Mononuclear cell (primary cell): ENCODE results near the gene CARMIL1. TPM values are rescaled to one million over a fixed set of nuclear protein-coding genes. Genes with fewer than 3 reads are reported as not detected.

ENCODE experiments used
- H3K27me3 ChIP-seq: 2 replicates; pipeline ENCODE4 v1.6.0; 2011; ENCODE audit warnings: low read length, control low read depth; ENCODE audit not compliant: insufficient read depth
- H3K4me1 ChIP-seq: 2 replicates; pipeline ENCODE4 v1.5.1; 2011; ENCODE audit warnings: mild to moderate bottlenecking, low read length, control low read depth; ENCODE audit not compliant: insufficient read depth
- H3K4me3 ChIP-seq: 2 replicates; pipeline ENCODE4 v1.5.1; 2011; ENCODE audit warnings: mild to moderate bottlenecking, low read length, moderate library complexity
- H3K9me3 ChIP-seq: 2 replicates; pipeline ENCODE4 v1.5.1; 2011; ENCODE audit warnings: low read depth, mild to moderate bottlenecking, control low read depth, low read length
- total RNA-seq: library from RNA; depleted of rRNA; stranded (reverse); fragments of >200 nt; gene quantifications from one replicate; pipeline ENCODE4 v1.2.3, GENCODE V29; 2012

The CARMIL1 gene
- total RNA-seq, 1 donor, result 3.1 TPM

DNA sequence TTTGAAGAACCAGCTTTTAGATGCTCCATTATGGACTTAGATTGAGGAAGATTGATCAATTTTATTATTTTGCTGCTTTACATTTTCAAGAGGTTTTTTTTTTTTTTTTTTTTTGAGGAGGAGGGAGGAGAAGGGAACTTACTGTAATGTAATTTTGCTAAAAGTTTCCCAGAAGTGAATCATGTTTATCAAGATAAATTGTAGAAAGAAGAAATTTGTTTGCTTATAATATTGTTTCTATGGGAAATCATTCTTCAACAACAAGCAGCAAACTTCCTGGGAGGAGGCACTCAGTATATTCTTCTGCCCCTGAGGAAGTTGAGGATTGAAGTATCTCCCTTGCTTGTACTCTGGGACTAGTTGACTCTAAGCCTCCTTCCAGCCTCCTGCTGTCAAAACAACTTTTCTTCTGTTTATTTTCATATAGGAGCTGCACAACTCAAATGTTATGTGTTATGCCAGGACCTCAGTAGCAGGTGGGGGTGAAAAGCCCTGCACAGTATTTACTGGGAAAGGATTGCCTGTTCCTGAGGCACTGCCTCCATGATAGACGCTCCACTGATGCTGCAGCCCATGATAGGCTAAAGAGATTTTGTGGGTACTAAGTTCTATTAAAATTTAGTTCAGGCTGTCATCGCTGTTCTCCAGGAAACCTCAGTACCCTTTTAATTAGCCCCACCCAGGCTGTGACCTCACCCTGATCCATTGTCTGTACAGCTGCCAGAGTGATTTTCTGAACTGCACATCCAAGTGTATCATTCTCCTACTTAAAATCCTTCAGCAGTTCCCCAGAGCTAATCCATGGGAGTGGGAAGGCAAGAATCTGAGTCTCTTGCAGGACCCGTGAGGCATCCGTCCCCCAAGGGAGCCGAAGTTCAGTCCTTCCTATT, 51.9 kb downstream of the CARMIL1 start:
- no peaks in the 10 kb centered on the region for H3K27me3 ChIP-seq
- H3K4me3 ChIP-seq, result no peak overlapping the region
- peaks cover 24% of the 10 kb centered on the region for H3K4me1 ChIP-seq
- no peaks in the 10 kb centered on the region for H3K9me3 ChIP-seq

GRCh38 chr6:25332165-25332564, 53.0 kb downstream of the CARMIL1 start:
- peaks cover 24% of the 10 kb centered on the region for H3K4me1 ChIP-seq
- H3K4me3 ChIP-seq, result no peak overlapping the region
- no peaks in the 10 kb centered on the region for H3K9me3 ChIP-seq
- H3K27me3 ChIP-seq, result no peaks in the 10 kb centered on the region

GRCh38 chr6:25332655-25333071, 53.5 kb downstream of the CARMIL1 start:
- no peaks in the 10 kb centered on the region for H3K9me3 ChIP-seq
- H3K27me3 ChIP-seq, result no peaks in the 10 kb centered on the region
- H3K4me3 ChIP-seq, result no peak overlapping the region

DNA sequence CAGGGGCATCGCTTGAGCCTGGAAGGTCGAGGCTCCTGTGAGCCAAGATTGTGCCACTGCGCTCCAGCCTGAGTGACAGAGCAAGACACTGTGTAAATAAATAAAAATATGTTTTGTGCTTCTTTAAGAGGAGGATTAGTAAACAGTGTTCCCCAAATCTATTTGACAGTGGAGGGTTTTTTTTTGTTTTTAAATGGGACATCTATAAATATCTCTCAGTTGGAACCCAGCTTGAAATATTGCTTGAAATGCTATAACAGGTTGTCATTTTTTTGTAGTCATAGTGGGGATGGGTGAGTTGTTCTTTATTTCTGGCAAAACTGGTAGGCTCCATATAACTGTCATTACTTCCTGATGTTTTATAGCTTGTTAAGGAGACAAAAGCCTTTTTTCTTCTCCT, 54.3 kb downstream of the CARMIL1 start:
- Histone ChIP-seq H3K27me3 (no peaks in the 10 kb centered on the region), H3K9me3 (no peaks in the 10 kb centered on the region), H3K4me3 (no peak overlapping the region), H3K4me1 (peaks cover 24% of the 10 kb centered on the region)

More at GRCh38 chr6:25332655-25333071, 53.5 kb downstream of the CARMIL1 start:
- peaks cover 24% of the 10 kb centered on the region for H3K4me1 ChIP-seq

DNA sequence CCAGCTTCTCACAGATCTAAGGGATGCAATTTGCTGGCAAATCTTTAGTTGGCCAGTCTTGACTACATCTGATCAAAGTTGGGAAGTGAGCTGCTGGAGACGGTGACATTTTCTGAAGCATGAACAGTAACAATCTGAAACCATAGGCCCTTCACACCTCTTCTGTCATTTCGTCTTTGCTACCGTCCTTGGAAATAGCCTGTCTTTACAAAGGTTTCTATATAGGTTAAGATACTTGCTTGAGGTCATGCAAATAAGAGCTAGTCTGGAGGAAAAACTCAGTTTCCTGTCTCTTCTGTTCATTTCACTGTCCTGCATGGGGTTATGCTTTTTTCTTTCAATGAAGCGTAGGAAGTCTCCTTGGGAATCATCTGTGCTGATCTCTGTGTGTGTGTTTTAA, 55.6 kb downstream of the CARMIL1 start:
- H3K9me3 ChIP-seq, result no peaks in the 10 kb centered on the region
- H3K4me3 ChIP-seq, result no peak overlapping the region
- H3K4me1 ChIP-seq, result peaks cover 18% of the 10 kb centered on the region
- H3K27me3 ChIP-seq, result no peaks in the 10 kb centered on the region

DNA sequence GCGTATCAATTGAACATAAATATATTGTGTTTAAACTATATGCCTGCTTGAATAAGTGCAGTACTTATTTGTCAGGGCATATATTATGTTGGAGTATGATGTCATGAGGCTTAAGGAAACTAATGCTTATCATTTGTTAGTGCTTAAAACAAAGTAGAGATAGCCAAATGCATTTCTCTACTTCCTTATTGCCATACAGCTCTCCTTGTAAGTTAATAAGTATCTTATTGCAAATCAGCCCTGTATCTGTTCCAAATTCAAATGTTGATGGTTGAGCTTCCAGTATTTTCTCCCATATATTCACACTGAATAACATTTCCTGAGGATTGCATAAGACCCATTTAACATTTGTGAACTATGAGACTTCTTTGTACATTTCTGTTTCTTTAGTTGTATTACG, 57.8 kb downstream of the CARMIL1 start:
- no peak overlapping the region for H3K4me3 ChIP-seq
- H3K27me3 ChIP-seq, result no peaks in the 10 kb centered on the region
- peaks cover 11% of the 10 kb centered on the region for H3K4me1 ChIP-seq
- no peaks in the 10 kb centered on the region for H3K9me3 ChIP-seq

GRCh38 chr6:25337431-25337830, 58.3 kb downstream of the CARMIL1 start:
- no peaks in the 10 kb centered on the region for H3K27me3 ChIP-seq
- H3K4me1 ChIP-seq, result peaks cover 6% of the 10 kb centered on the region
- no peak overlapping the region for H3K4me3 ChIP-seq
- H3K9me3 ChIP-seq, result no peaks in the 10 kb centered on the region

- Histone ChIP-seq H3K9me3 (no peaks in the 10 kb centered on the region), H3K27me3 (no peaks in the 10 kb centered on the region), H3K4me1 (no peaks in the 10 kb centered on the region), H3K4me3 (no peak overlapping the region)
These were observed 61.4 kb downstream of the CARMIL1 start for GRCh38 chr6:25340431-25341202.

DNA sequence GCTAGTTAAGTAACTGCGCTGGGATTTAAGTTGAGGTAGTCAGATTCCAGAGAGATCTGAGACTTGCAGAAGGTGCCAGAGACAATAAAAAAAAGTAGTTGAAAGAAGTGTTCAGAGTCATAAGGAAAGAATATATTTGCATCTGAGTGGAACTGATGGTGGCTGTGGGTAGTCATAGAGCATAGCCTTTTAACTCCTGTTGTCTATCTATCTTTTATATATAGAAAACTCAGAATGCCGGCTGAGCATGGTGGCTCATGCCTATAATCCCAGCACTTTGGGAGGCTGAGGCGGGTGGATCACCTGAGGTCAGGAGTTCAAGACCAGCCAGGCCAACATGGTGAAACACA, 62.0 kb downstream of the CARMIL1 start:
- no peaks in the 10 kb centered on the region for H3K4me1 ChIP-seq
- no peak overlapping the region for H3K4me3 ChIP-seq
- H3K27me3 ChIP-seq, result no peaks in the 10 kb centered on the region
- H3K9me3 ChIP-seq, result no peaks in the 10 kb centered on the region

GRCh38 chr6:25341923-25342619, 62.9 kb downstream of the CARMIL1 start:
- no peaks in the 10 kb centered on the region for H3K9me3 ChIP-seq

GRCh38 chr6:25342802-25343201, 63.6 kb downstream of the CARMIL1 start:
- H3K4me3 ChIP-seq, result no peak overlapping the region
- H3K27me3 ChIP-seq, result no peaks in the 10 kb centered on the region
- H3K9me3 ChIP-seq, result no peaks in the 10 kb centered on the region
- H3K4me1 ChIP-seq, result no peaks in the 10 kb centered on the region

More at GRCh38 chr6:25341923-25342619, 62.9 kb downstream of the CARMIL1 start:
- Histone ChIP-seq H3K4me1 (no peaks in the 10 kb centered on the region), H3K27me3 (no peaks in the 10 kb centered on the region), H3K4me3 (no peak overlapping the region)

- no peaks in the 10 kb centered on the region for H3K9me3 ChIP-seq
- no peaks in the 10 kb centered on the region for H3K4me1 ChIP-seq
- no peak overlapping the region for H3K4me3 ChIP-seq
- H3K27me3 ChIP-seq, result no peaks in the 10 kb centered on the region
These were observed 64.8 kb downstream of the CARMIL1 start for GRCh38 chr6:25343984-25344383.

GRCh38 chr6:25344827-25345226, 65.7 kb downstream of the CARMIL1 start:
- H3K4me3 ChIP-seq, result no peak overlapping the region
- H3K27me3 ChIP-seq, result no peaks in the 10 kb centered on the region
- no peaks in the 10 kb centered on the region for H3K9me3 ChIP-seq
- H3K4me1 ChIP-seq, result no peaks in the 10 kb centered on the region

DNA sequence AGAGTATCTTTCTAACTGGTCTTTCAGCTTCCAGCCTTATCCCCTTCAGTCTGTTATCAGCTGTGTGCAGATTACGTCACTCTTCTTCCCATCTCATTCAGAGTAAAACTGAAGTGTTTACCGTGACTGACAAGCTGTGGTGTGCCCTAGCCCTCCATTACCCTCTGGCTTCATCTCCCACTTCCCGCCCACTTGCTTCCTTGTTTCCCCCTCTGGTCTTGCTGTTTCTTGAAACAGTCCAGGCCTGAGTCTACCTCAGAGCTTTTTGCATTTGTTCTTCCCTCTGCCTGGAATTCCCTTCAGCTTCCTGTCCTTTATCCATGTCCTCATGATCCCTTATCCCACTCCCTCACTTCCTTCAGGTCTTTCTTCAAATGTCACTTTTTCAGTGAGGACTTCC, 66.9 kb downstream of the CARMIL1 start:
- Histone ChIP-seq H3K9me3 (no peaks in the 10 kb centered on the region), H3K27me3 (no peaks in the 10 kb centered on the region), H3K4me1 (no peaks in the 10 kb centered on the region), H3K4me3 (no peak overlapping the region)

DNA sequence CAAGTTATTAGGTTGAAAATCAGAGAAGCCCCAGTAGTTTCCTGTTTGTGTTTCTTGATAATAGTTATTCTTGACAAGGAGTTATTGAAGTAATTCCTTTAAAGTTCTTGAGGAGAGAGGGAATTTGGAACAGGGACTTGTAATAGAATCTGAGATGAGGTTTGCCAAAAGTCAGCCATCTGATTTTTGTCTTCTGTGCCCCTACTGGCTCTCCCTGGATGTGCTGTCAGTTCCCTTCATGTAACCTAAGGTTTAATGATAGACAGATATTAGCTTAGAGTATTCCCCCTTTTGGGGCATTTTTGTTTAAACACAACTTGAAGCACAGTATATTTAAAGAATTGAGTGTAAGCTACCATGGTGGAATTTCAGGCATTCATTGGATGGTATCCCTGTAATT, 71.4 kb downstream of the CARMIL1 start:
- H3K9me3 ChIP-seq, result no peaks in the 10 kb centered on the region
- no peaks in the 10 kb centered on the region for H3K4me1 ChIP-seq
- no peak overlapping the region for H3K4me3 ChIP-seq
- H3K27me3 ChIP-seq, result no peaks in the 10 kb centered on the region
